ENCODE results near the gene C14orf93.
A peak's percentile ranks its signal among the peaks of the same experiment; 100 is the strongest.
"Not testable (repeated sequence)": the region's sequence is repeated elsewhere in the genome, so short reads cannot be mapped to it uniquely, and the experiment has no call there.

The C14orf93 gene

GRCh38 chr14:22973217-22974032, 36.5 kb downstream of the C14orf93 start:
- H3K27ac ChIP-seq (ENCODE audit: low read depth, low read length), result no peak overlapping the region
- H3K9ac ChIP-seq (ENCODE audit: low read length), result no peak overlapping the region
- peaks cover 19% of the 10 kb centered on the region for H3K4me1 ChIP-seq (ENCODE audit: insufficient read depth, low read length)
- no peaks in the 10 kb centered on the region for H3K9me3 ChIP-seq (ENCODE audit: low read length)
- no peaks in the 10 kb centered on the region for H3K27me3 ChIP-seq (ENCODE audit: control insufficient read depth in 1 of 2, insufficient read depth in 2 of 2, low read length in 2 of 2)
- H3K4me3 ChIP-seq (ENCODE audit: low read depth in 1 of 2, low read length in 2 of 2), result no peak overlapping the region
- H3K36me3 ChIP-seq (ENCODE audit: insufficient read depth, low read length), result no peaks in the 10 kb centered on the region

- no peaks in the 10 kb centered on the region for H3K36me3 ChIP-seq (ENCODE audit: insufficient read depth, low read length)
- H3K9ac ChIP-seq (ENCODE audit: low read length), result no peak overlapping the region
- no peaks in the 10 kb centered on the region for H3K9me3 ChIP-seq (ENCODE audit: low read length)
- no peak overlapping the region for H3K27ac ChIP-seq (ENCODE audit: low read depth, low read length)
- H3K4me3 ChIP-seq (ENCODE audit: low read depth in 1 of 2, low read length in 2 of 2), result no peak overlapping the region
- H3K27me3 ChIP-seq (ENCODE audit: control insufficient read depth in 1 of 2, insufficient read depth in 2 of 2, low read length in 2 of 2), result no peaks in the 10 kb centered on the region
- peaks cover 9% of the 10 kb centered on the region for H3K4me1 ChIP-seq (ENCODE audit: insufficient read depth, low read length)
Measured at GRCh38 chr14:22972313-22972930, 37.5 kb downstream of the C14orf93 start.

- Histone ChIP-seq H3K4me1 (ENCODE audit: insufficient read depth, low read length) (no peaks in the 10 kb centered on the region), H3K4me3 (ENCODE audit: low read depth in 1 of 2, low read length in 2 of 2) (no peak overlapping the region), H3K27me3 (ENCODE audit: control insufficient read depth in 1 of 2, insufficient read depth in 2 of 2, low read length in 2 of 2) (no peaks in the 10 kb centered on the region), H3K27ac (ENCODE audit: low read depth, low read length) (no peak overlapping the region), H3K9me3 (ENCODE audit: low read length) (no peaks in the 10 kb centered on the region), H3K9ac (ENCODE audit: low read length) (no peak overlapping the region), H3K36me3 (ENCODE audit: insufficient read depth, low read length) (no peaks in the 10 kb centered on the region)
Measured at GRCh38 chr14:22971152-22971551, 38.8 kb downstream of the C14orf93 start.

DNA sequence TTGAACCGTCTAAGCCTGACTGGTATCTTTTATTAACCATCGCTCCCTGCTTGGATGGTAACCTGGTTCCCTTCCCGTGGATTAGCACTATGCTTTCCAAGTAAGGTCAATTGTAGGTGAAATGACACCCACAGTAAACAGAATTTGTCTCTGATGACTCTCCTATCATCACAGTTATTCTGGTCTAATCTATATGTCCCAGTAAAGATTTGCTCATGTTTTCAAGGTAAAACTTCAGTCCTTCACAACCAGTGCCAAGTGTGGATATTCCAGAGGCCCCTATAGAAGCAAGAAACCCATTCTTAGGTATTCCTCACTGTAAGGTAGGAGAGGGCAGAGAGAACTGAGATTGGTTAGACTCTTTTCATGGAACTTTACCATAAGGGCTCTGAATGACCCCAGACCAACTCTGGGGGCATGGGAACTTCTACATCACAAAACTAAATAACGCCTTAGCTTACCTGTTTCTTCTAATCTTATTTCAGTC, 43.1 kb downstream of the C14orf93 start:
- Histone ChIP-seq H3K9ac (ENCODE audit: low read length) (no peak overlapping the region), H3K27me3 (ENCODE audit: control insufficient read depth in 1 of 2, insufficient read depth in 2 of 2, low read length in 2 of 2) (no peaks in the 10 kb centered on the region), H3K36me3 (ENCODE audit: insufficient read depth, low read length) (no peaks in the 10 kb centered on the region), H3K9me3 (ENCODE audit: low read length) (no peaks in the 10 kb centered on the region), H3K4me3 (ENCODE audit: low read depth in 1 of 2, low read length in 2 of 2) (no peak overlapping the region), H3K27ac (ENCODE audit: low read depth, low read length) (no peak overlapping the region), H3K4me1 (ENCODE audit: insufficient read depth, low read length) (no peaks in the 10 kb centered on the region)

- not testable (repeated sequence) for H3K36me3 ChIP-seq (ENCODE audit: insufficient read depth, low read length); H3K27ac ChIP-seq (ENCODE audit: low read depth, low read length)
Measured at GRCh38 chr14:22965916-22966782, 43.8 kb downstream of the C14orf93 start.

GRCh38 chr14:22962061-22962676, 47.8 kb downstream of the C14orf93 start:
- no peak overlapping the region for H3K4me3 ChIP-seq (ENCODE audit: low read depth in 1 of 2, low read length in 2 of 2)
- H3K4me1 ChIP-seq (ENCODE audit: insufficient read depth, low read length), result no peaks in the 10 kb centered on the region
- no peak overlapping the region for H3K27ac ChIP-seq (ENCODE audit: low read depth, low read length)
- no peaks in the 10 kb centered on the region for H3K9me3 ChIP-seq (ENCODE audit: low read length)
- no peak overlapping the region for H3K9ac ChIP-seq (ENCODE audit: low read length)
- no peaks in the 10 kb centered on the region for H3K27me3 ChIP-seq (ENCODE audit: control insufficient read depth in 1 of 2, insufficient read depth in 2 of 2, low read length in 2 of 2)
- no peaks in the 10 kb centered on the region for H3K36me3 ChIP-seq (ENCODE audit: insufficient read depth, low read length)

More at GRCh38 chr14:22965916-22966782, 43.8 kb downstream of the C14orf93 start:
- H3K9me3 ChIP-seq (ENCODE audit: low read length); H3K27me3 ChIP-seq (ENCODE audit: control insufficient read depth in 1 of 2, insufficient read depth in 2 of 2, low read length in 2 of 2); H3K4me3 ChIP-seq (ENCODE audit: low read depth in 1 of 2, low read length in 2 of 2); H3K4me1 ChIP-seq (ENCODE audit: insufficient read depth, low read length); H3K9ac ChIP-seq (ENCODE audit: low read length): not testable (repeated sequence)

- Histone ChIP-seq H3K4me1 (ENCODE audit: insufficient read depth, low read length) (peaks cover 15% of the 10 kb centered on the region), H3K9me3 (ENCODE audit: low read length) (no peaks in the 10 kb centered on the region), H3K27ac (ENCODE audit: low read depth, low read length) (peak overlapping the region; percentile 98), H3K9ac (ENCODE audit: low read length) (peak overlapping the region; percentile 51), H3K4me3 (ENCODE audit: low read depth in 1 of 2, low read length in 2 of 2) (peak overlapping the region; percentile 80 to 91), H3K27me3 (ENCODE audit: control insufficient read depth in 1 of 2, insufficient read depth in 2 of 2, low read length in 2 of 2) (no peaks in the 10 kb centered on the region), H3K36me3 (ENCODE audit: insufficient read depth, low read length) (no peaks in the 10 kb centered on the region)
Measured at GRCh38 chr14:22955702-22956569, 54.0 kb downstream of the C14orf93 start.

- no peaks in the 10 kb centered on the region for H3K27me3 ChIP-seq (ENCODE audit: control insufficient read depth in 1 of 2, insufficient read depth in 2 of 2, low read length in 2 of 2)
- peaks cover 15% of the 10 kb centered on the region for H3K4me1 ChIP-seq (ENCODE audit: insufficient read depth, low read length)
- H3K4me3 ChIP-seq (ENCODE audit: low read depth in 1 of 2, low read length in 2 of 2), result no peak overlapping the region
- H3K27ac ChIP-seq (ENCODE audit: low read depth, low read length), result no peak overlapping the region
- H3K9me3 ChIP-seq (ENCODE audit: low read length), result no peaks in the 10 kb centered on the region
- H3K9ac ChIP-seq (ENCODE audit: low read length), result no peak overlapping the region
- peaks cover 17% of the 10 kb centered on the region for H3K36me3 ChIP-seq (ENCODE audit: insufficient read depth, low read length)
Measured at GRCh38 chr14:22952418-22952817, 57.5 kb downstream of the C14orf93 start.

- not testable (repeated sequence) for H3K9ac ChIP-seq (ENCODE audit: low read length); H3K4me3 ChIP-seq (ENCODE audit: low read depth in 1 of 2, low read length in 2 of 2); H3K9me3 ChIP-seq (ENCODE audit: low read length); H3K27me3 ChIP-seq (ENCODE audit: control insufficient read depth in 1 of 2, insufficient read depth in 2 of 2, low read length in 2 of 2); H3K27ac ChIP-seq (ENCODE audit: low read depth, low read length)
- peaks cover 23% of the 10 kb centered on the region for H3K36me3 ChIP-seq (ENCODE audit: insufficient read depth, low read length)
- peaks cover 15% of the 10 kb centered on the region for H3K4me1 ChIP-seq (ENCODE audit: insufficient read depth, low read length)
Measured at GRCh38 chr14:22951795-22952194, 58.1 kb downstream of the C14orf93 start.

DNA sequence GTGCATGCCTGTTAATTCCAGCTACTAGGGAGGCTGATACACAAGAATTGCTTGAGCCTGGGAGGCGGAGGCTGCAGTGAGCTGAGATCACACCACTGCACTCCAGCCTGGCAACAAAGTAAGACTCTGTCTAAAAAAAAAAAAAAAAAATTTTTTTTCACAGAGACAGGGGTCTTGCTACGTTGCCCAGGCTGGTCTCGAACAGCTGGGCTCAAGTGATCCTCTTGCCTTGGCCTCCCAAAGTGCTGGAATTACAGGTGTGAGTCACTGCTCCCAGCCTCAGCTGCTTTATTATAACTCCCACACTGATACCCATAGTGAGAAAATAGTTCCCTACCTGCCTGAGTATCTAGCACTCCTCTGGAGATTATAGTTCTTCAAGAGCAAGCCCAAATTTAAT, 64.3 kb downstream of the C14orf93 start:
- no peaks in the 10 kb centered on the region for H3K27me3 ChIP-seq (ENCODE audit: control insufficient read depth in 1 of 2, insufficient read depth in 2 of 2, low read length in 2 of 2)
- no peak overlapping the region for H3K27ac ChIP-seq (ENCODE audit: low read depth, low read length)
- H3K9me3 ChIP-seq (ENCODE audit: low read length), result no peaks in the 10 kb centered on the region
- H3K4me1 ChIP-seq (ENCODE audit: insufficient read depth, low read length), result no peaks in the 10 kb centered on the region
- peaks cover 29% of the 10 kb centered on the region for H3K36me3 ChIP-seq (ENCODE audit: insufficient read depth, low read length)
- no peak overlapping the region for H3K4me3 ChIP-seq (ENCODE audit: low read depth in 1 of 2, low read length in 2 of 2)
- no peak overlapping the region for H3K9ac ChIP-seq (ENCODE audit: low read length)

All from muscle layer of colon (tissue), 2 donors.